ENCODE data around the gene CHMP2A. TPM values are rescaled to one million over a fixed set of nuclear protein-coding genes. Genes with fewer than 3 reads are reported as not detected.

CHMP2A gene
- total and polyA plus RNA-seq, 2 of the 13 experiments (the other 11 are each of a cell fraction or from before 2014, with no cell fraction given), result 49.7 to 55.0 TPM

- TF ChIP-seq ZNF362 (CRISPR knock-in tag; IDR thresholded peaks at IDR 0.05; ENCODE audit: borderline replicate concordance) (peak; percentile 53; the same call in 1 of the 2 replicates), ESRRA (CRISPR knock-in tag; IDR thresholded peaks at IDR 0.05; ENCODE audit: low read depth) (peak; percentile 72), ATF7-NPFF (CRISPR knock-in tag; IDR thresholded peaks at IDR 0.05; ENCODE audit: low read depth) (no peak), POLR2G (IDR thresholded peaks at IDR 0.05; ENCODE audit: low read depth, low read length) (peak; percentile 89), IKZF4 (CRISPR knock-in tag; IDR thresholded peaks at IDR 0.05; ENCODE audit: borderline replicate concordance, low read depth, not compliant biosample characterization) (no peak), KLF13 (CRISPR knock-in tag; IDR thresholded peaks at IDR 0.05) (no peak), ZNF546 (CRISPR knock-in tag; conservative IDR thresholded peaks at IDR 0.05) (0 out of 2 replicates have a peak, but pooled peaks have one; percentile 41), HIC2 (CRISPR knock-in tag; IDR thresholded peaks at IDR 0.05; ENCODE audit: low read depth) (peak; percentile 27; the same call in 1 of the 2 replicates), KAT8 (CRISPR knock-in tag; IDR thresholded peaks at IDR 0.05) (peak; percentile 70), JUND (CRISPR knock-in tag; IDR thresholded peaks at IDR 0.05) (peak; percentile 45; the same call in 1 of the 2 replicates)
- TF ChIP-seq, protein P1, sequence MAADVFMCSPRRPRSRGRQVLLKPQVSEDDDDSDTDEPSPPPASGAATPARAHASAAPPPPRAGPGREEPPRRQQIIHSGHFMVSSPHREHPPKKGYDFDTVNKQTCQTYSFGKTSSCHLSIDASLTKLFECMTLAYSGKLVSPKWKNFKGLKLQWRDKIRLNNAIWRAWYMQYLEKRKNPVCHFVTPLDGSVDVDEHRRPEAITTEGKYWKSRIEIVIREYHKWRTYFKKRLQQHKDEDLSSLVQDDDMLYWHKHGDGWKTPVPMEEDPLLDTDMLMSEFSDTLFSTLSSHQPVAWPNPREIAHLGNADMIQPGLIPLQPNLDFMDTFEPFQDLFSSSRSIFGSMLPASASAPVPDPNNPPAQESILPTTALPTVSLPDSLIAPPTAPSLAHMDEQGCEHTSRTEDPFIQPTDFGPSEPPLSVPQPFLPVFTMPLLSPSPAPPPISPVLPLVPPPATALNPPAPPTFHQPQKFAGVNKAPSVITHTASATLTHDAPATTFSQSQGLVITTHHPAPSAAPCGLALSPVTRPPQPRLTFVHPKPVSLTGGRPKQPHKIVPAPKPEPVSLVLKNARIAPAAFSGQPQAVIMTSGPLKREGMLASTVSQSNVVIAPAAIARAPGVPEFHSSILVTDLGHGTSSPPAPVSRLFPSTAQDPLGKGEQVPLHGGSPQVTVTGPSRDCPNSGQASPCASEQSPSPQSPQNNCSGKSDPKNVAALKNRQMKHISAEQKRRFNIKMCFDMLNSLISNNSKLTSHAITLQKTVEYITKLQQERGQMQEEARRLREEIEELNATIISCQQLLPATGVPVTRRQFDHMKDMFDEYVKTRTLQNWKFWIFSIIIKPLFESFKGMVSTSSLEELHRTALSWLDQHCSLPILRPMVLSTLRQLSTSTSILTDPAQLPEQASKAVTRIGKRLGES (CRISPR knock-in tag; IDR thresholded peaks at IDR 0.05; ENCODE audit: borderline replicate concordance), result no peak
- TF ChIP-seq, protein P2, sequence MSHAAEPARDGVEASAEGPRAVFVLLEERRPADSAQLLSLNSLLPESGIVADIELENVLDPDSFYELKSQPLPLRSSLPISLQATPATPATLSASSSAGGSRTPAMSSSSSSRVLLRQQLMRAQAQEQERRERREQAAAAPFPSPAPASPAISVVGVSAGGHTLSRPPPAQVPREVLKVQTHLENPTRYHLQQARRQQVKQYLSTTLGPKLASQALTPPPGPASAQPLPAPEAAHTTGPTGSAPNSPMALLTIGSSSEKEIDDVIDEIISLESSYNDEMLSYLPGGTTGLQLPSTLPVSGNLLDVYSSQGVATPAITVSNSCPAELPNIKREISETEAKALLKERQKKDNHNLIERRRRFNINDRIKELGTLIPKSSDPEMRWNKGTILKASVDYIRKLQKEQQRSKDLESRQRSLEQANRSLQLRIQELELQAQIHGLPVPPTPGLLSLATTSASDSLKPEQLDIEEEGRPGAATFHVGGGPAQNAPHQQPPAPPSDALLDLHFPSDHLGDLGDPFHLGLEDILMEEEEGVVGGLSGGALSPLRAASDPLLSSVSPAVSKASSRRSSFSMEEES (CRISPR knock-in tag; IDR thresholded peaks at IDR 0.05), result peak; percentile 60; the same call in 1 of the 2 replicates
- TF ChIP-seq, protein P3, sequence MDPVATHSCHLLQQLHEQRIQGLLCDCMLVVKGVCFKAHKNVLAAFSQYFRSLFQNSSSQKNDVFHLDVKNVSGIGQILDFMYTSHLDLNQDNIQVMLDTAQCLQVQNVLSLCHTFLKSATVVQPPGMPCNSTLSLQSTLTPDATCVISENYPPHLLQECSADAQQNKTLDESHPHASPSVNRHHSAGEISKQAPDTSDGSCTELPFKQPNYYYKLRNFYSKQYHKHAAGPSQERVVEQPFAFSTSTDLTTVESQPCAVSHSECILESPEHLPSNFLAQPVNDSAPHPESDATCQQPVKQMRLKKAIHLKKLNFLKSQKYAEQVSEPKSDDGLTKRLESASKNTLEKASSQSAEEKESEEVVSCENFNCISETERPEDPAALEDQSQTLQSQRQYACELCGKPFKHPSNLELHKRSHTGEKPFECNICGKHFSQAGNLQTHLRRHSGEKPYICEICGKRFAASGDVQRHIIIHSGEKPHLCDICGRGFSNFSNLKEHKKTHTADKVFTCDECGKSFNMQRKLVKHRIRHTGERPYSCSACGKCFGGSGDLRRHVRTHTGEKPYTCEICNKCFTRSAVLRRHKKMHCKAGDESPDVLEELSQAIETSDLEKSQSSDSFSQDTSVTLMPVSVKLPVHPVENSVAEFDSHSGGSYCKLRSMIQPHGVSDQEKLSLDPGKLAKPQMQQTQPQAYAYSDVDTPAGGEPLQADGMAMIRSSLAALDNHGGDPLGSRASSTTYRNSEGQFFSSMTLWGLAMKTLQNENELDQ (CRISPR knock-in tag; IDR thresholded peaks at IDR 0.05; ENCODE audit: borderline replicate concordance), result 0 out of 2 replicates have a peak, but pooled peaks have one; percentile 17
- TF ChIP-seq, protein P4, sequence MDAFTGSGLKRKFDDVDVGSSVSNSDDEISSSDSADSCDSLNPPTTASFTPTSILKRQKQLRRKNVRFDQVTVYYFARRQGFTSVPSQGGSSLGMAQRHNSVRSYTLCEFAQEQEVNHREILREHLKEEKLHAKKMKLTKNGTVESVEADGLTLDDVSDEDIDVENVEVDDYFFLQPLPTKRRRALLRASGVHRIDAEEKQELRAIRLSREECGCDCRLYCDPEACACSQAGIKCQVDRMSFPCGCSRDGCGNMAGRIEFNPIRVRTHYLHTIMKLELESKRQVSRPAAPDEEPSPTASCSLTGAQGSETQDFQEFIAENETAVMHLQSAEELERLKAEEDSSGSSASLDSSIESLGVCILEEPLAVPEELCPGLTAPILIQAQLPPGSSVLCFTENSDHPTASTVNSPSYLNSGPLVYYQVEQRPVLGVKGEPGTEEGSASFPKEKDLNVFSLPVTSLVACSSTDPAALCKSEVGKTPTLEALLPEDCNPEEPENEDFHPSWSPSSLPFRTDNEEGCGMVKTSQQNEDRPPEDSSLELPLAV (CRISPR knock-in tag; conservative IDR thresholded peaks at IDR 0.05; ENCODE audit: low read depth), result no peak
These were observed 41.0 kb downstream of the CHMP2A start (continued) for GRCh38 chr19:58513694-58514563.
